Pericardium fibroblast (primary cell): ENCODE measurements around the gene MTPN. TPM values are rescaled to one million over a fixed set of nuclear protein-coding genes. Genes with fewer than 3 reads are reported as not detected.

ENCODE experiments used
- total RNA-seq: library from RNA; depleted of rRNA; stranded (reverse); fragments of >200 nt; gene quantifications from 2 replicates; pipeline ENCODE4 v1.2.3, GENCODE V29; 2015

Gene MTPN
- 81.4 and 104 TPM in 2 replicates for total RNA-seq

GRCh38 chr7:135977007-135977741, at the start of gene MTPN:
MTPN (minus strand) TSS chr7:135977359; CDS start chr7:135977100, 259 bp downstream.

Other genes starting within 250 kb of the MTPN start
- gene SLC13A4, start 249.2 kb downstream of the MTPN start, total RNA-seq: 1.2 TPM in 1 of 2 replicates, not detected in the other
- gene FAM180A, start 228.5 kb downstream of the MTPN start, total RNA-seq: 9.7 and 14.1 TPM in 2 replicates